ENCODE data around the gene TBC1D32. TPM values are rescaled to one million over a fixed set of nuclear protein-coding genes. Genes with fewer than 3 reads are reported as not detected.

Gene TBC1D32
- total and polyA plus RNA-seq, 4 donors, result 0.51 to 2.8 (median 1.7) TPM

- Histone ChIP-seq H3K27ac (ENCODE audit: low read depth in 1 of 2, low read length in 2 of 2) (no peak overlapping the region), H3K9me3 (ENCODE audit: control insufficient read depth in 4 of 4, low read length in 3 of 4) (peaks cover 0 to 3% (median 1%) of the 10 kb centered on the region in 4 donors), H3K27me3 (ENCODE audit: control insufficient read depth in 4 of 4, insufficient read depth in 4 of 4, low read length in 3 of 4) (no peaks in the 10 kb centered on the region), H3K36me3 (ENCODE audit: control insufficient read depth in 4 of 4, insufficient read depth in 3 of 4, low read depth in 1 of 4, low read length in 3 of 4) (peaks cover 0 to 3% (median 2%) of the 10 kb centered on the region in 4 donors), H3K4me3 (ENCODE audit: low read depth in 1 of 3, low read length in 3 of 3) (peak overlapping the region in 1 of 3 donors; percentile 18), H3K4me1 (ENCODE audit: control insufficient read depth in 4 of 4, insufficient read depth in 4 of 4, low read length in 3 of 4) (no peaks in the 10 kb centered on the region), H3K9ac (ENCODE audit: low read depth in 1 of 2, low read length in 2 of 2) (no peak overlapping the region)
- TF ChIP-seq HNF4A (conservative IDR thresholded peaks at IDR 0.05) (no peak), JUND (IDR thresholded peaks at IDR 0.05) (no peak), YY1 (IDR thresholded peaks at IDR 0.05) (no peak), SP1 (IDR thresholded peaks at IDR 0.05) (no peak), RXRA (IDR thresholded peaks at IDR 0.05) (no peak), TAF1 (conservative IDR thresholded peaks at IDR 0.05) (no peak), GABPA (IDR thresholded peaks at IDR 0.05 in 1 of 2, conservative IDR thresholded peaks at IDR 0.05 in 1 of 2) (no peak), CTCF (IDR thresholded peaks at IDR 0.05; ENCODE audit: low read depth, low read length, missing input control) (no peak), FOXA2 (IDR thresholded peaks at IDR 0.05) (no peak), MAX (IDR thresholded peaks at IDR 0.05) (no peak)
- no peak for DNase-seq (ENCODE audit: low spot score)
Measured at GRCh38 chr6:121124600-121124999, 209.7 kb downstream of the TBC1D32 start.

- no peak overlapping the region for H3K9ac ChIP-seq (ENCODE audit: low read depth in 1 of 2, low read length in 2 of 2)
- no peak for DNase-seq (ENCODE audit: low spot score)
- no peaks in the 10 kb centered on the region for H3K27me3 ChIP-seq (ENCODE audit: control insufficient read depth in 4 of 4, insufficient read depth in 4 of 4, low read length in 3 of 4)
Measured at GRCh38 chr6:121112356-121112755, 221.9 kb downstream of the TBC1D32 start.

GRCh38 chr6:121110733-121111132 is 223.5 kb downstream of the TBC1D32 start:
- WGBS, result 95% methylated on average over 4 of the region's 4 CpGs
- no peak for TF ChIP-seq SP1 (IDR thresholded peaks at IDR 0.05)
- no peak for TF ChIP-seq RAD21 (IDR thresholded peaks at IDR 0.05)
- no peak for TF ChIP-seq HNF4A (conservative IDR thresholded peaks at IDR 0.05)
- TF ChIP-seq MAX (IDR thresholded peaks at IDR 0.05), result no peak
- TF ChIP-seq HNF4G (IDR thresholded peaks at IDR 0.05), result no peak
- no peak for TF ChIP-seq REST (IDR thresholded peaks at IDR 0.05)
- no peak for TF ChIP-seq GABPA (IDR thresholded peaks at IDR 0.05 in 1 of 2, conservative IDR thresholded peaks at IDR 0.05 in 1 of 2)
- TF ChIP-seq NR2F2 (IDR thresholded peaks at IDR 0.05), result no peak
- TF ChIP-seq ATF3 (IDR thresholded peaks at IDR 0.05), result no peak
- no peak for TF ChIP-seq TAF1 (conservative IDR thresholded peaks at IDR 0.05)
- no peak for TF ChIP-seq JUND (IDR thresholded peaks at IDR 0.05)
- TF ChIP-seq CTCF (IDR thresholded peaks at IDR 0.05; ENCODE audit: low read depth, low read length, missing input control), result no peak
- TF ChIP-seq EGR1 (IDR thresholded peaks at IDR 0.05; ENCODE audit: low read depth in 2 of 2), result no peak
- no peak for TF ChIP-seq YY1 (IDR thresholded peaks at IDR 0.05)
- TF ChIP-seq ZBTB33 (IDR thresholded peaks at IDR 0.05), result no peak
- no peak for TF ChIP-seq RXRA (IDR thresholded peaks at IDR 0.05)
- TF ChIP-seq FOXA2 (IDR thresholded peaks at IDR 0.05), result no peak
- Histone ChIP-seq H3K36me3 (ENCODE audit: control insufficient read depth in 4 of 4, insufficient read depth in 3 of 4, low read depth in 1 of 4, low read length in 3 of 4) (no peaks in the 10 kb centered on the region), H3K27ac (ENCODE audit: low read depth in 1 of 2, low read length in 2 of 2) (no peak overlapping the region), H3K4me1 (ENCODE audit: control insufficient read depth in 4 of 4, insufficient read depth in 4 of 4, low read length in 3 of 4) (no peaks in the 10 kb centered on the region), H3K9ac (ENCODE audit: low read depth in 1 of 2, low read length in 2 of 2) (no peak overlapping the region), H3K4me3 (ENCODE audit: low read depth in 1 of 3, low read length in 3 of 3) (no peak overlapping the region), H3K27me3 (ENCODE audit: control insufficient read depth in 4 of 4, insufficient read depth in 4 of 4, low read length in 3 of 4) (no peaks in the 10 kb centered on the region), H3K9me3 (ENCODE audit: control insufficient read depth in 4 of 4, low read length in 3 of 4) (no peaks in the 10 kb centered on the region)
- no peak for DNase-seq (ENCODE audit: low spot score)

More at GRCh38 chr6:121112356-121112755, 221.9 kb downstream of the TBC1D32 start:
- Histone ChIP-seq H3K4me1 (ENCODE audit: control insufficient read depth in 4 of 4, insufficient read depth in 4 of 4, low read length in 3 of 4) (no peaks in the 10 kb centered on the region), H3K9me3 (ENCODE audit: control insufficient read depth in 4 of 4, low read length in 3 of 4) (no peaks in the 10 kb centered on the region), H3K27ac (ENCODE audit: low read depth in 1 of 2, low read length in 2 of 2) (no peak overlapping the region), H3K4me3 (ENCODE audit: low read depth in 1 of 3, low read length in 3 of 3) (no peak overlapping the region), H3K36me3 (ENCODE audit: control insufficient read depth in 4 of 4, insufficient read depth in 3 of 4, low read depth in 1 of 4, low read length in 3 of 4) (no peaks in the 10 kb centered on the region)
- TF ChIP-seq FOXA2 (IDR thresholded peaks at IDR 0.05), result no peak
- TF ChIP-seq NR2F2 (IDR thresholded peaks at IDR 0.05), result no peak
